Neuronal stem cell (in vitro differentiated cells): Measurements from ENCODE around the gene NAV2.

Source experiments
- DNase-seq: peaks from one replicate; pipeline ENCODE4 v3.0.0-alpha.2; 2013; ENCODE audit warnings: low spot score
- H2AFZ ChIP-seq: one replicate; pipeline ENCODE4 v1.6.1; 2013; ENCODE audit warnings: mild to moderate bottlenecking, low read length, inconsistent platforms
- H2AK5ac ChIP-seq: 2 replicates; pipeline ENCODE4 v1.6.1; 2013; ENCODE audit warnings: low read depth, mild to moderate bottlenecking, inconsistent platforms, low read length, moderate library complexity, mixed read lengths
- H2BK120ac ChIP-seq: 2 replicates; pipeline ENCODE4 v1.6.1; 2013; ENCODE audit warnings: low read depth, mild to moderate bottlenecking, inconsistent platforms, low read length, moderate library complexity, mixed read lengths
- H2BK12ac ChIP-seq: one replicate; pipeline ENCODE4 v1.6.1; 2013; ENCODE audit warnings: low read length, inconsistent platforms
- H2BK15ac ChIP-seq: 2 replicates; pipeline ENCODE4 v1.6.1; 2013; ENCODE audit warnings: mild to moderate bottlenecking, low read length, inconsistent platforms, mixed read lengths
- H2BK5ac ChIP-seq: one replicate; pipeline ENCODE4 v1.6.1; 2013; ENCODE audit warnings: inconsistent platforms, mild to moderate bottlenecking, low read length, moderate library complexity
- H3K14ac ChIP-seq: one replicate; pipeline ENCODE4 v1.6.1; 2013; ENCODE audit warnings: low read length, inconsistent platforms
- H3K18ac ChIP-seq: 2 replicates; pipeline ENCODE4 v1.6.1; 2013; ENCODE audit warnings: low read length, inconsistent platforms
- H3K23ac ChIP-seq: 2 replicates; pipeline ENCODE4 v1.6.1; 2013; ENCODE audit warnings: low read depth, mild to moderate bottlenecking, mixed read lengths, low read length, inconsistent platforms; ENCODE audit not compliant: poor library complexity
- H3K27ac ChIP-seq: replicated peaks from 3 replicates; pipeline ENCODE4 v1.5.1; 2013; ENCODE audit warnings: low read length, inconsistent platforms
- H3K27me3 ChIP-seq, 3 experiments: 2 replicates each; pipeline ENCODE4 v1.6.1; 2013; ENCODE audit warnings: low read length in 3 of 3, mild to moderate bottlenecking in 2 of 3, inconsistent platforms in 1 of 3, low read depth in 1 of 3, mixed read lengths in 1 of 3, moderate library complexity in 1 of 3; ENCODE audit not compliant: control insufficient read depth in 3 of 3, insufficient read depth in 3 of 3
- H3K36me3 ChIP-seq, 2 donors: replicated peaks in 1 of 2; 2 replicates each; pipeline ENCODE4 v1.6.1; 2013; ENCODE audit warnings: low read length in 2 of 2; ENCODE audit not compliant: control insufficient read depth in 2 of 2, insufficient read depth in 2 of 2
- H3K4ac ChIP-seq: 2 replicates; pipeline ENCODE4 v1.6.1; 2013; ENCODE audit warnings: inconsistent platforms, mild to moderate bottlenecking, low read length, moderate library complexity
- H3K4me1 ChIP-seq, 2 donors: 1 replicate in 1 of 2; 2 replicates in 1 of 2; pipeline ENCODE4 v1.6.1; 2013; ENCODE audit warnings: low read length in 2 of 2, low read depth in 1 of 2; ENCODE audit not compliant: control insufficient read depth in 2 of 2, insufficient read depth in 1 of 2
- H3K4me2 ChIP-seq: one replicate; pipeline ENCODE4 v1.6.1; 2013; ENCODE audit warnings: mild to moderate bottlenecking, low read length, inconsistent platforms; ENCODE audit not compliant: insufficient read depth, poor library complexity, severe bottlenecking
- H3K4me3 ChIP-seq, 2 donors: 2 replicates each; pipeline ENCODE4 v1.5.1; 2013; ENCODE audit warnings: low read length in 2 of 2, mild to moderate bottlenecking in 2 of 2, inconsistent platforms in 1 of 2, moderate library complexity in 1 of 2
- H3K79me1 ChIP-seq: one replicate; pipeline ENCODE4 v1.6.1; 2013; ENCODE audit warnings: low read depth, mild to moderate bottlenecking, inconsistent platforms, low read length, moderate library complexity
- H3K9ac ChIP-seq: one replicate; pipeline ENCODE4 v1.6.1; 2013; ENCODE audit warnings: mild to moderate bottlenecking, low read depth, low read length, inconsistent platforms; ENCODE audit not compliant: poor library complexity
- H3K9me3 ChIP-seq, 2 donors: replicated peaks in 1 of 2; 2 replicates each; pipeline versions ENCODE3 to v1.6.1; 2013; ENCODE audit warnings: low read length in 2 of 2, mild to moderate bottlenecking in 2 of 2, inconsistent platforms in 1 of 2, low read depth in 1 of 2, mixed read lengths in 1 of 2, moderate library complexity in 1 of 2; ENCODE audit not compliant: control insufficient read depth in 2 of 2, insufficient read depth in 1 of 2
- H4K8ac ChIP-seq: one replicate; pipeline ENCODE4 v1.6.1; 2013; ENCODE audit warnings: low read depth, mild to moderate bottlenecking, inconsistent platforms, low read length, moderate library complexity
- H4K91ac ChIP-seq: one replicate; pipeline ENCODE4 v1.6.1; 2013; ENCODE audit warnings: low read length, low read depth, mild to moderate bottlenecking, inconsistent platforms; ENCODE audit not compliant: poor library complexity
- WGBS, 2 donors: extraction: QIAGEN DNeasy Blood & Tissue Kit; methylation state at CpG; one replicate each; pipeline ENCODE4 v1.1.7; 2013; ENCODE audit warnings: missing lambda C conversion rate in 2 of 2, mixed read lengths in 1 of 2; ENCODE audit not compliant: insufficient read length in 2 of 2, insufficient replicate concordance in 1 of 2; ENCODE audit errors: extremely low coverage in 2 of 2; 5-methylcytosine and 5-hydroxymethylcytosine counted together

NAV2 gene

DNA sequence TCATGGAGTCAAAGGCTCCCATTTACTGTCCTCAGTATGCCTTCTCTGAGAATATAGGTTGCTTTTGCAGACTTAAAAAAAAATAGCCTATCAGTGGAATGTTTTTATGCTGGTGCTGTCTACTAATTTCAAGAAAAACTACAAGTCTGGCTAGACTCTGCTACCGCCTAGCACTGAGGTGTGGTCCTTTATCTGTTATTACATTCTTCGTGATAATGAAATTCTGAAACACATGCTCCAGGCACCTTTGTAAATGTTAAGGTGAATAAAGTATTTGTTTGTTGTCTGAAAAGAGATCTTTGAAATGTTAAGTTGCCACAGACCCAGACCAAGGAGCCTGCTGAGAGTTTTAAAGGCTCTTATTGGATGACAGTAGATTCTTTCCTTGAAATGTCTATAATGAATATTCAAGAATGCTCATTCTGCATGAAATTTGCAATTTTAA is 352.3 kb downstream of the NAV2 start:
- H3K14ac ChIP-seq: no peak overlapping the region
- no peak for DNase-seq
- H3K27me3 ChIP-seq: no peaks in the 10 kb centered on the region
- H3K4me3 ChIP-seq: no peak overlapping the region
- H4K91ac ChIP-seq: no peak overlapping the region
- no peak overlapping the region for H2BK12ac ChIP-seq
- H3K79me1 ChIP-seq: no peaks in the 10 kb centered on the region
- H3K18ac ChIP-seq: no peak overlapping the region
- no peak overlapping the region for H2BK15ac ChIP-seq
- H3K4me1 ChIP-seq: no peaks in the 10 kb centered on the region
- H2BK5ac ChIP-seq: no peak overlapping the region
- no peak overlapping the region for H3K4me2 ChIP-seq
- H3K36me3 ChIP-seq: peaks cover 2 to 39% of the 10 kb centered on the region in 2 donors
- H3K9me3 ChIP-seq: no peaks in the 10 kb centered on the region
- H3K27ac ChIP-seq: no peak overlapping the region
- H3K23ac ChIP-seq: no peak overlapping the region
- no peak overlapping the region for H3K9ac ChIP-seq
- no peak overlapping the region for H4K8ac ChIP-seq
- no peak overlapping the region for H2AK5ac ChIP-seq
- H2BK120ac ChIP-seq: no peak overlapping the region
- H2AFZ ChIP-seq: no peak overlapping the region
- no peak overlapping the region for H3K4ac ChIP-seq
- no CpG with 5 or more reads among the region's 2 CpGs for WGBS, 2 donors

DNA sequence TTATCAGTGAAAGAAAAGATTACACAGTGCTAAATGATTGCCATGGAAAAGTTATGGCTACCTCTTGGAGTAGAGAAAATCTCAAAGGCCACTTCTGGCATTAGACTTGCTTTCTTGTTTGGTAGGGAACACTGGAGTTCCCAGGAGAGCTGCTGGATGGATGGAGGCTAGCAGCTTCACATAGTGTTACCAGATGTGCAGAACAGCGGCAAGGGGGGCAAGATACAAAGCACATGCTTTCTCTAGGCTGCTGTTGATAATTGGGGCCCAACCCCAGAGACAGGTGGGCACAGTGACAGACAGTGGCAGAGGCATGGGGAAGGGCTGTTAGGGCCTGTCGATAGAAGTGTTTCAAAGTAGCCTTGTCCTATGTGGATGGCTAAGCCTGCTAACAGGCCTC is 352.8 kb downstream of the NAV2 start:
- Histone ChIP-seq H2AK5ac (no peak overlapping the region), H3K4me1 (no peaks in the 10 kb centered on the region), H3K36me3 (peaks cover 2 to 39% of the 10 kb centered on the region in 2 donors)

DNA sequence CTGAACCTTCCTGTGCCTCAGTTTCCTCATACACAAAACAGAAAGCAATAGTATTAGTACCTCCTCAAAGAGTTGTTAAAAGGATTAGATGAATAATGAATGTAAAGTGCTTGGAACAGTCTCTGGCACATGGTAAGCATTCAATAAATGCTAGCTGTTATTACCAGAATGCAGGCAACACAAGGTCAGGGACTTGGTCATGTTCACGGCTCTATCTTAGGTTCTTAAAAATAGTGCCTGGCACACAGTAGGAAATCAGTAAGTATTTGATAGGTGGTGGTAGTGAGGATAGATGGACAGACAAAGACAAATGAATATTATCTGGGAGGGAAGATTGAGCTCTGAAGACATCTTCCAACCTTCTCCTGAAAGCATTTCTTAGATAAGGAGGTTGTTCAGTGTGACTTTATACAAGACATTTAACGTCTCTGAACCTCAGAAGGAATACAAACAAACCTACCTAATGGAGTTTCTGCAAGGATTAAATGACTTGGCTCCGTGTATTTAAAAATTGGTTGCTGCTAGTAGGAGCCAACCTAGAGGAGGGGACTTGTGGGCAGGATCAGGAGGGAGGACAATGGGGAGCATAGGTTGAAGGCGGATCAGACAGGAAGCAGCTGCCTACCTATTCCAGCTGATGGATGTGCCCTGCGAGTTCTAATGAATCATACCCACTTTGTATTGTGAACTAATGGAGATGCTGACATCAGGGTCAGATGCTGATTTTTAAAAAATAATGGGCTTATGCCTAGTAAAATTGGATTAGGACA is 353.6 kb downstream of the NAV2 start:
- DNase-seq: no peak
- no peaks in the 10 kb centered on the region for H3K9me3 ChIP-seq
- H4K91ac ChIP-seq: no peak overlapping the region
- no peak overlapping the region for H3K4me2 ChIP-seq
- H2BK120ac ChIP-seq: no peak overlapping the region
- no peak overlapping the region for H4K8ac ChIP-seq
- no peak overlapping the region for H3K4ac ChIP-seq
- H2BK12ac ChIP-seq: no peak overlapping the region
- no peak overlapping the region for H3K4me3 ChIP-seq
- no peaks in the 10 kb centered on the region for H3K27me3 ChIP-seq
- H2BK15ac ChIP-seq: no peak overlapping the region
- WGBS, 2 donors: no CpG with 5 or more reads among the region's 5 CpGs
- H3K18ac ChIP-seq: no peak overlapping the region
- H3K14ac ChIP-seq: no peak overlapping the region
- H2BK5ac ChIP-seq: no peak overlapping the region
- H3K9ac ChIP-seq: no peak overlapping the region
- no peak overlapping the region for H2AFZ ChIP-seq
- H2AK5ac ChIP-seq: no peak overlapping the region
- no peaks in the 10 kb centered on the region for H3K79me1 ChIP-seq
- H3K23ac ChIP-seq: no peak overlapping the region
- no peak overlapping the region for H3K27ac ChIP-seq
- H3K4me1 ChIP-seq: no peaks in the 10 kb centered on the region
- peaks cover 2 to 37% of the 10 kb centered on the region in 2 donors for H3K36me3 ChIP-seq

More for the DNA sequence above, 352.8 kb downstream of the NAV2 start:
- Histone ChIP-seq H3K79me1 (no peaks in the 10 kb centered on the region), H3K27me3 (no peaks in the 10 kb centered on the region), H2BK15ac (no peak overlapping the region), H3K27ac (no peak overlapping the region), H2BK120ac (no peak overlapping the region), H2BK12ac (no peak overlapping the region), H3K18ac (no peak overlapping the region), H3K4me2 (no peak overlapping the region), H3K14ac (no peak overlapping the region), H4K91ac (no peak overlapping the region), H3K9ac (no peak overlapping the region), H2AFZ (no peak overlapping the region), H3K4ac (no peak overlapping the region), H2BK5ac (no peak overlapping the region), H4K8ac (no peak overlapping the region), H3K4me3 (no peak overlapping the region), H3K9me3 (no peaks in the 10 kb centered on the region), H3K23ac (no peak overlapping the region)
- no CpG with 5 or more reads among the region's 2 CpGs for WGBS, 2 donors
- DNase-seq: no peak

DNA sequence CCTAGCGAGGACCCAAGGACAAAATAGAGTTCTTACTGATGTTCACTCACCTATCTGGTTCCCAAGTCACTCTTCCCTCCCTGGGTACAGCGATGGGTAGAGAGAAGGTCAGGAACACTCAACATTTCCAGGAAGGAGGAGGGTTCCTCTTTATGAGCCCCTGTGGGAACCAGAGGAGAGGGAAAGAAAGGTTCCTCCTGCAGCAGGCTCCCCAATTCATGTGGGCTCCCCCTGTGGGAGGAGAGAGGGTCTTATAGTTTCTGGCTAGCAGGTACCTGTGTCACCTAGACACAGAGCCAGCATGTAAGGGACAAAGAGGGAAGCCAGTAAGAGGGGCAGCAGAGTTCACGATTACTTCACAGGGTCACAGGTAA is 354.1 kb downstream of the NAV2 start:
- Histone ChIP-seq H2BK15ac (no peak overlapping the region), H2AFZ (no peak overlapping the region)
- no CpG with 5 or more reads among the region's 3 CpGs for WGBS, 2 donors

More for the DNA sequence above, 354.1 kb downstream of the NAV2 start:
- Histone ChIP-seq H3K4me3 (no peak overlapping the region), H3K36me3 (peaks cover 2 to 36% of the 10 kb centered on the region in 2 donors), H3K4ac (no peak overlapping the region), H3K18ac (no peak overlapping the region), H3K9me3 (no peaks in the 10 kb centered on the region), H3K4me2 (no peak overlapping the region), H2BK120ac (no peak overlapping the region), H2BK5ac (no peak overlapping the region), H2BK12ac (no peak overlapping the region), H3K4me1 (no peaks in the 10 kb centered on the region), H3K14ac (no peak overlapping the region), H4K91ac (no peak overlapping the region), H2AK5ac (no peak overlapping the region), H3K27me3 (no peaks in the 10 kb centered on the region), H3K9ac (no peak overlapping the region), H3K27ac (no peak overlapping the region), H3K23ac (no peak overlapping the region), H4K8ac (no peak overlapping the region), H3K79me1 (no peaks in the 10 kb centered on the region)
- DNase-seq: no peak
